NB4 (cell line): ENCODE data around the gene DUSP16.
A peak's percentile ranks its signal among the peaks of the same experiment; 100 is the strongest.
"Not testable (repeated sequence)": the region's sequence is repeated elsewhere in the genome, so short reads cannot be mapped to it uniquely, and the experiment has no call there.

Source experiments
- DNase-seq: peaks from one replicate; pipeline ENCODE4 v3.0.0; 2010; ENCODE audit warnings: low read depth
- H3K4me3 ChIP-seq: one replicate; pipeline ENCODE4 v1.5.1; 2011; ENCODE audit warnings: mild to moderate bottlenecking, low read depth, low read length, moderate library complexity
- MYC ChIP-seq: IDR thresholded peaks from 2 replicates; pipeline ENCODE4 v1.6.1; 2011; ENCODE audit warnings: low read depth, low read length
- POLR2A ChIP-seq: IDR thresholded peaks from 2 replicates; pipeline ENCODE4 v1.6.1; 2011; ENCODE audit warnings: mild to moderate bottlenecking; ENCODE audit not compliant: insufficient read length; ENCODE audit errors: extremely low read depth
- TF ChIP-seq, protein P1 (sequence below): IDR thresholded peaks from 2 replicates; pipeline ENCODE4 v1.6.1; 2011; ENCODE audit warnings: low read depth, low read length
- TF ChIP-seq, protein P2 (sequence below): IDR thresholded peaks from one replicate; pipeline ENCODE4 v1.5.1; 2012; ENCODE audit warnings: low read depth, low read length

The DUSP16 gene

DNA sequence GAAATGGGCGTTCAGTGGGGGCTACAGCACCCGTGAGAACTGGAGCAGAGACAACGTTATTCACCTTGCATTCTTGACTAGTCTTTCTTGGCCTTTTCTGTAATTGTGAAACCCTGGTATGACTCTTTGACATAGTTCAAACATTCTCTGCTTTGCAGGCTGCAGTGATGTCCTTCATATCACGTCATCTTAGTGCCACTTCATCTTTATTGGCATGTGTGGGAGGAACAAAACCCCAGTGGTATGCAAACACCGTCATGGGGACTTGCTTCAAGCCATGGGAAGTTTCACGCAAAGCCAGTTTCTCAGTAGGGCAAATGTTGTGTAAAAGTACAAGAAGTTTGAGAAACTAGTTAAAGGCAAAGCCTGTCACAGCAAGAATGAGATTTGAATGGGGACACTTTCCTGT is 20.2 kb upstream of the DUSP16 start:
- no peak overlapping the region for H3K4me3 ChIP-seq
- DNase-seq, result peak; percentile 21
- TF ChIP-seq MYC (no peak), POLR2A (no peak)
- TF ChIP-seq, protein P1, sequence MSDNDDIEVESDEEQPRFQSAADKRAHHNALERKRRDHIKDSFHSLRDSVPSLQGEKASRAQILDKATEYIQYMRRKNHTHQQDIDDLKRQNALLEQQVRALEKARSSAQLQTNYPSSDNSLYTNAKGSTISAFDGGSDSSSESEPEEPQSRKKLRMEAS, result no peak
- TF ChIP-seq, protein P2, sequence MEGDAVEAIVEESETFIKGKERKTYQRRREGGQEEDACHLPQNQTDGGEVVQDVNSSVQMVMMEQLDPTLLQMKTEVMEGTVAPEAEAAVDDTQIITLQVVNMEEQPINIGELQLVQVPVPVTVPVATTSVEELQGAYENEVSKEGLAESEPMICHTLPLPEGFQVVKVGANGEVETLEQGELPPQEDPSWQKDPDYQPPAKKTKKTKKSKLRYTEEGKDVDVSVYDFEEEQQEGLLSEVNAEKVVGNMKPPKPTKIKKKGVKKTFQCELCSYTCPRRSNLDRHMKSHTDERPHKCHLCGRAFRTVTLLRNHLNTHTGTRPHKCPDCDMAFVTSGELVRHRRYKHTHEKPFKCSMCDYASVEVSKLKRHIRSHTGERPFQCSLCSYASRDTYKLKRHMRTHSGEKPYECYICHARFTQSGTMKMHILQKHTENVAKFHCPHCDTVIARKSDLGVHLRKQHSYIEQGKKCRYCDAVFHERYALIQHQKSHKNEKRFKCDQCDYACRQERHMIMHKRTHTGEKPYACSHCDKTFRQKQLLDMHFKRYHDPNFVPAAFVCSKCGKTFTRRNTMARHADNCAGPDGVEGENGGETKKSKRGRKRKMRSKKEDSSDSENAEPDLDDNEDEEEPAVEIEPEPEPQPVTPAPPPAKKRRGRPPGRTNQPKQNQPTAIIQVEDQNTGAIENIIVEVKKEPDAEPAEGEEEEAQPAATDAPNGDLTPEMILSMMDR, result no peak

DNA sequence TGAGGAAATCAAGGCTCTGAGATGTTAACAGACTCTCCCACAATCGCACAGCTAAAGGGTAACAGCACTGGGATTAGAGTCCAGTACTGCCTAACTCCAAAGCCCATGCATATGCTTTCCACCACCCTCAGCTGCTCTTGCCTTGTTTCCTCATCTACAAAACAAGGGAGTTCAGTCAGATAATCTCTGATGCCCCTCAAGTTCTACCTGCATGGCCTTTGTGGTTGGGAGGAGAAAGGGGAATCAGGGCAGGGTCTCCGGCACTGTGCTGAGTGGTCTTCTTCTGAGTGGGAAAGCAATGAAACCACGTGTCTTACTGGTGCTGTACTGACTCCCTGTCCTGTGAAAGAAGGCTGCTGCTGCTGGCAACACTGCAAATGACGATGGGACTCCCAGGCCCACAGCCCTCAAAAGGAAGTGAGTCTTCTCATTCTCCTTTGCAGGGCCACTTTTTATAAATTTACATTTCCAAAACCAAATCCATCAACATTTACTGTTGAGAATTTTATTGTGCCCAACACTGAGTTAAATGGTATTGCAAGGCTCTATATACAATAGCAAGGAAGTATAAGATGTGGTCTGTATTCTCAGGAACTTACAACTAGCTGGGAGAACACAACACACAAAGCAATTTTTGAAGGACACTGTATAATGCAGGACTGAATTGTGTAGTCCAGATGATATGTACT is 19.7 kb upstream of the DUSP16 start:
- DNase-seq, result no peak
- TF ChIP-seq, protein P2, result no peak
- TF ChIP-seq POLR2A (no peak), MYC (no peak)
- TF ChIP-seq, protein P1, result no peak
- no peak overlapping the region for H3K4me3 ChIP-seq

DNA sequence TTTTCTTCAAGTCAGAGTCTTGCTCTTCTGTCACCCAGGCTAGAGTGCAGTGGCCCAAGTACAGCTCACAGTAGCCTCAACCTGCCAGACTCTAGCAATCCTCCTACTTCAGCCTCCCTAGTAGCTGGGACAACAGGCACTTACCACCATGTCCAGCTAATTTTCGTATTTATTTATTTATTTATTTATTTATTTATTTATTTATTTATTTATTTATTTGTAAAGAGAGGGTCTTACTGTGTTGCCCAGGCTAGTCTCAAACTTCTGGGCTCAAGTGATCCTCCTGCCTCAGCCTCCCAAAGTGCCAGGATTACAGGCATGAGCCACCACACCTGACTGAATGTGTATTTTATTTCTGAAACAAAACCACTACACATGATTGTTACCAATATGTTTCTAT is 18.1 kb upstream of the DUSP16 start:
- DNase-seq, H3K4me3 ChIP-seq: not testable (repeated sequence)

DNA sequence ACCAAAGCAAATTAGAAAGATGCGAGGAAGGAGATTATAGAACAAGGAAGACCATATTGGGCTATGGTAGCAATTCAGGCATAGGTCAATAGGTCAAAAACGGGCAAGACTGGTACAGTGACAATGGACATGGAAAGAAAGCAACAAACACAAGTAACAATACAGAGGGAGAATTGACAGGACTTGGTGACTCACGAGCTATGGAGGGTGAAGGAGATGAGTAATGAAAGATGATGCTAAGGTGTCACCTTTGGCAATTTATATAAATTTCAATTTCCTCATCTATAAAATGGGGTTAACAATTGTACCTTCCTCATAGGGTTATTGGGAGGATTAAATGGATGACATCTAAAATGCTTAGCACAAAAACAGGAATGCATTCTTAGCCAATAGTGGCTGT is 15.1 kb upstream of the DUSP16 start:
- TF ChIP-seq, protein P2, result no peak
- TF ChIP-seq, protein P1, result no peak
- no peak for TF ChIP-seq POLR2A
- no peak for TF ChIP-seq MYC
- H3K4me3 ChIP-seq, result no peak overlapping the region
- no peak for DNase-seq

DNA sequence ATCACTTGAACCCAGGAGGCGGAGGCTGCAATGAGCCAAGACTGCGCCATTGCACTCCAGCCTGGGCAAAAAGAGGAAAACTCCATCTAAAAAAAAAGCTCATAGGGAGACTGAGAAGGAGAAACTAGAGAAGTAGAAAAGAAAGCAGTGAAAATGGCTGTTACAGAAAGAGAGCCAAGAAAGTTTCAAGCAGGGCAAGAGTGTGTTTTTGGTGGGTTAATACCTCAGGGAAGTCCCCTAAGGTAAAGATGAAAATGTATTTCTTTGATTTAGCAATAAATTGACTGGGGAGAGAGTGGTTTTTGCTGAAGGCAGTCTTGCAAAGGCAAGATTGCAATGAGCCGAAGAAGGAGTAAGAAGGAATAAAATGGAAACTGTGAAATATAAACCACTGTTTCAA is 10.0 kb upstream of the DUSP16 start:
- no peak for DNase-seq
- TF ChIP-seq, protein P2, result no peak
- TF ChIP-seq, protein P1, result no peak
- TF ChIP-seq POLR2A, result no peak
- no peak for TF ChIP-seq MYC
- no peak overlapping the region for H3K4me3 ChIP-seq

DNA sequence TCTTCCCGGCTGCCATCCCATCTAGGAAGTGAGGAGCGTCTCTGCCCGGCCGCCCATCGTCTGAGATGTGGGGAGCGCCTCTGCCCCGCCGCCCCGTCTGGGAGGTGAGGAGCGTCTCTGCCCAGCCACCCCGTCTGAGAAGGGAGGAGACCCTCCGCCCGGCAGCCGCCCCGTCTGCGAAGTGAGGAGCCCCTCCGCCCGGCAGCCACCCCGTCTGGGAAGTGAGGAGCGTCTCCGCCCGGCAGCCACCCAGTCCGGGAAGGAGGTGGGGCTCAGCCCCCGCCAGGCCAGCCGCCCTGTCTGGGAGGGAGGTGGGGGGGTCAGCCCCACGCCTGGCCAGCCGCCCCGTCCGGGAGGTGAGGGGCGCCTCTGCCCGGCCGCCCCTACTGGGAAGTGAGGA is 3.3 kb upstream of the DUSP16 start:
- DNase-seq, H3K4me3 ChIP-seq: not testable (repeated sequence)

DNA sequence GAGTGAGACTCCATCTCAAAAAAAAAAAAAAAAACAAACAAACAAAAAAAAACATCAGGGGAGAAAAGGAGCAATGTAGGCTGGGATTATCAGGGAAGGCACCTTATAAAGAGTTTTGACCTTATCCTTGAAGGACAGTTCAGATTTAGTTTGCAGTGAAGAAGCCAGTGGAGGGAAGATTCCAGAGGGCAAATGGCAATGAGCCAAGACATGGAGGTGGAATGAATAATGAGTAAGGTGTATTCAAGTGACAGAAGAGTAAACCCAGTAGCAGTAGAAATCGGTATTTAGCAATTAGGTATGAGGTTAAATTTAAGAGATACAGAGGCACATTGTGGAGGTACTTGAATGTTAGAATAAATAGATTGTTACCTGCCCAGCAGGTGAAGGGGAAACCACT is 2.2 kb upstream of the DUSP16 start:
- no peak overlapping the region for H3K4me3 ChIP-seq
- TF ChIP-seq, protein P1, result no peak
- TF ChIP-seq, protein P2, result no peak
- TF ChIP-seq POLR2A (no peak), MYC (no peak)
- DNase-seq, result no peak
